NCI-H2029 (cell line): ENCODE data around the gene NPAS2.

ENCODE experiments used
- DNase-seq: peaks from one replicate; lab custom pipeline; 2025; lab: John Stamatoyannopoulos, UW

NPAS2 gene

GRCh38 chr2:100855084-100855483 is 35.1 kb downstream of the NPAS2 start:
- DNase-seq: no peak

- no peak for DNase-seq
Measured at GRCh38 chr2:100855606-100856005, 35.7 kb downstream of the NPAS2 start.

GRCh38 chr2:100856732-100857131 is 36.8 kb downstream of the NPAS2 start:
- no peak for DNase-seq

- no peak for DNase-seq
Measured at GRCh38 chr2:100857341-100857740, 37.4 kb downstream of the NPAS2 start.

GRCh38 chr2:100857915-100858314 is 38.0 kb downstream of the NPAS2 start:
- DNase-seq: no peak

GRCh38 chr2:100859902-100860301 is 40.0 kb downstream of the NPAS2 start:
- no peak for DNase-seq

GRCh38 chr2:100861340-100861739 is 41.4 kb downstream of the NPAS2 start:
- DNase-seq: no peak

- no peak for DNase-seq
Measured at GRCh38 chr2:100862081-100862480, 42.1 kb downstream of the NPAS2 start.

- DNase-seq: no peak
Measured at GRCh38 chr2:100865816-100866460, 46.0 kb downstream of the NPAS2 start.

GRCh38 chr2:100868083-100868482 is 48.1 kb downstream of the NPAS2 start:
- DNase-seq: no peak

GRCh38 chr2:100869120-100869519 is 49.2 kb downstream of the NPAS2 start:
- no peak for DNase-seq

GRCh38 chr2:100870652-100871531 is 51.0 kb downstream of the NPAS2 start:
- DNase-seq: no peak

GRCh38 chr2:100875516-100876230 is 55.7 kb downstream of the NPAS2 start:
- peak; percentile 73 for DNase-seq

GRCh38 chr2:100876231-100876860 is 56.4 kb downstream of the NPAS2 start:
- no peak for DNase-seq

- no peak for DNase-seq
Measured at GRCh38 chr2:100877555-100877954, 57.6 kb downstream of the NPAS2 start.

- no peak for DNase-seq
Measured at GRCh38 chr2:100878000-100878791, 58.3 kb downstream of the NPAS2 start.

- DNase-seq: no peak
Measured at GRCh38 chr2:100879296-100879695, 59.4 kb downstream of the NPAS2 start.

- no peak for DNase-seq
Measured at GRCh38 chr2:100880036-100880435, 60.1 kb downstream of the NPAS2 start.

GRCh38 chr2:100880730-100881129 is 60.8 kb downstream of the NPAS2 start:
- no peak for DNase-seq

- no peak for DNase-seq
Measured at GRCh38 chr2:100882645-100883613, 63.0 kb downstream of the NPAS2 start.
